22Rv1 (cell line): ENCODE measurements around the gene TMEM123.

Experiments used
- H3K27ac ChIP-seq: fragments of 450-650 bp; 2 replicates; pipeline ENCODE4 v1.5.1; 2017
- CTCF ChIP-seq: fragments of 450-650 bp; IDR thresholded peaks from 2 replicates; pipeline ENCODE4 v1.5.1; 2017; ENCODE audit warnings: mild to moderate bottlenecking
- ZFX ChIP-seq: fragments of 450-650 bp; IDR thresholded peaks from 2 replicates; pipeline ENCODE4 v1.6.1; 2017; ENCODE audit warnings: antibody characterized with exemption, borderline replicate concordance

TMEM123 gene

GRCh38 chr11:102452461-102453301 lies at the start of gene TMEM123:
TSS of gene TMEM123 (minus strand) at chr11:102452765. CDS start at chr11:102452623, 142 bp downstream.
- TF ChIP-seq ZFX = no peak
- TF ChIP-seq CTCF = peak; percentile 5; the same call in 1 of the 2 replicates

GRCh38 chr11:102500829-102501228 lies 48.3 kb upstream of the TMEM123 start:
- TF ChIP-seq ZFX = no peak
- no peak for TF ChIP-seq CTCF
- no peak overlapping the region for H3K27ac ChIP-seq

More at GRCh38 chr11:102452461-102453301, at the start of gene TMEM123:
- peak within 1 kb of the TSS; percentile 59 for H3K27ac ChIP-seq

- H3K27ac ChIP-seq = no peak overlapping the region
- TF ChIP-seq CTCF (no peak), ZFX (no peak)
Observed at GRCh38 chr11:102499931-102500330, 47.4 kb upstream of the TMEM123 start.

GRCh38 chr11:102499151-102499550 lies 46.6 kb upstream of the TMEM123 start:
- TF ChIP-seq ZFX (no peak), CTCF (no peak)
- H3K27ac ChIP-seq = no peak overlapping the region

GRCh38 chr11:102497061-102497460 lies 44.5 kb upstream of the TMEM123 start:
- no peak for TF ChIP-seq CTCF
- TF ChIP-seq ZFX = no peak

GRCh38 chr11:102495161-102496042 lies 42.8 kb upstream of the TMEM123 start:
- no peak for TF ChIP-seq ZFX
- peak; percentile 73 for TF ChIP-seq CTCF
- no peak overlapping the region for H3K27ac ChIP-seq

More at GRCh38 chr11:102497061-102497460, 44.5 kb upstream of the TMEM123 start:
- H3K27ac ChIP-seq = no peak overlapping the region
